HEK293 (cell line): ENCODE data around the gene SLC15A4.

Experiments
- CTCF ChIA-PET: fragments of 350-600 bp; formaldehyde crosslinking; extraction: SDS; loops from one replicate; lab custom pipeline; 2021; ENCODE audit warnings: antibody characterized with exemption; lab: Yijun Ruan, JAX
- POLR2A ChIA-PET: fragments of 300-600 bp; formaldehyde crosslinking; extraction: SDS; loops from one replicate; lab custom pipeline; 2020; ENCODE audit warnings: antibody characterized with exemption, inconsistent platforms; lab: Yijun Ruan, JAX
- H3K27ac ChIP-seq: fragments of 200-500 bp; sonication (Bioruptor generic); 2 replicates; pipeline ENCODE4 v1.5.1; 2014; ENCODE audit warnings: low read depth, low read length, control low read depth, inconsistent platforms; ENCODE audit errors: extremely low read depth
- H3K36me3 ChIP-seq, 2 experiments: fragments of 200-500 bp in 1 of 2; sonication (Bioruptor generic) in 1 of 2; 1 replicate in 1 of 2; 2 replicates in 1 of 2; pipeline ENCODE4 v1.5.1; 2014 to 2017; ENCODE audit warnings: inconsistent platforms in 2 of 2, low read length in 2 of 2; ENCODE audit not compliant: control insufficient read depth in 2 of 2, insufficient read depth in 1 of 2
- H3K4me1 ChIP-seq: fragments of 200-500 bp; sonication (Bioruptor generic); 2 replicates; pipeline ENCODE4 v1.5.1; 2014; ENCODE audit warnings: mild to moderate bottlenecking, low read length, inconsistent platforms; ENCODE audit not compliant: control insufficient read depth, insufficient read depth
- H3K4me3 ChIP-seq: 2 replicates; pipeline ENCODE4 v1.5.1; 2011; ENCODE audit warnings: low read depth, mild to moderate bottlenecking, control low read depth, low read length, moderate library complexity
- H3K9me3 ChIP-seq: fragments of 200-500 bp; sonication (Bioruptor generic); 2 replicates; pipeline ENCODE4 v1.5.1; 2014; ENCODE audit warnings: low read depth, low read length, inconsistent platforms; ENCODE audit not compliant: control insufficient read depth, insufficient read depth
- CTCF ChIP-seq: fragments of 450-650 bp; formaldehyde crosslinking; IDR thresholded peaks from 2 replicates; pipeline ENCODE4 v1.5.1; 2016; ENCODE audit warnings: missing biosample characterization, missing genetic modification characterization
- HOXC10 ChIP-seq: sonication (generic); formaldehyde crosslinking; IDR thresholded peaks from 2 replicates; pipeline ENCODE4 v1.8.1; 2023; ENCODE audit warnings: mild to moderate bottlenecking, missing genetic modification reagents
- PRDM1 ChIP-seq: fragments of 450-650 bp; formaldehyde crosslinking; IDR thresholded peaks from 2 replicates; pipeline ENCODE4; 2016; ENCODE audit warnings: missing biosample characterization, missing genetic modification characterization
- REPIN1 ChIP-seq: fragments of 450-650 bp; formaldehyde crosslinking; IDR thresholded peaks from 2 replicates; pipeline ENCODE4 v1.5.1; 2017; ENCODE audit warnings: missing biosample characterization, missing genetic modification characterization, low read depth
- REST ChIP-seq: fragments of 450-650 bp; formaldehyde crosslinking; IDR thresholded peaks from 2 replicates; pipeline ENCODE4 v1.5.1; 2016; ENCODE audit warnings: missing biosample characterization, missing genetic modification characterization
- ZBTB10 ChIP-seq: fragments of 450-650 bp; formaldehyde crosslinking; IDR thresholded peaks from 2 replicates; pipeline ENCODE4 v1.5.1; 2016; ENCODE audit warnings: missing biosample characterization, missing genetic modification characterization
- ZIC2 ChIP-seq: fragments of 450-650 bp; formaldehyde crosslinking; IDR thresholded peaks from 2 replicates; pipeline ENCODE4 v1.5.1; 2016; ENCODE audit warnings: missing biosample characterization, missing genetic modification characterization
- ZNF132 ChIP-seq: fragments of 450-650 bp; formaldehyde crosslinking; IDR thresholded peaks from 2 replicates; pipeline ENCODE4 v1.5.1; 2017; ENCODE audit warnings: missing biosample characterization, missing genetic modification characterization, borderline replicate concordance
- ZNF138 ChIP-seq: fragments of 450-650 bp; formaldehyde crosslinking; IDR thresholded peaks from 2 replicates; pipeline ENCODE4 v1.5.1; 2016; ENCODE audit warnings: missing biosample characterization, missing genetic modification characterization, borderline replicate concordance
- ZNF248 ChIP-seq: fragments of 450-650 bp; formaldehyde crosslinking; IDR thresholded peaks from 2 replicates; pipeline ENCODE4 v1.5.1; 2017; ENCODE audit warnings: missing biosample characterization, missing genetic modification characterization
- ZNF292 ChIP-seq: fragments of 450-650 bp; formaldehyde crosslinking; IDR thresholded peaks from 2 replicates; pipeline ENCODE4 v1.5.1; 2016; ENCODE audit warnings: low read depth, missing biosample characterization, missing genetic modification characterization, borderline replicate concordance
- ZNF324 ChIP-seq: fragments of 450-650 bp; formaldehyde crosslinking; IDR thresholded peaks from 2 replicates; pipeline ENCODE4 v1.5.1; 2016; ENCODE audit warnings: missing biosample characterization, missing genetic modification characterization
- ZNF426 ChIP-seq: fragments of 450-650 bp; formaldehyde crosslinking; IDR thresholded peaks from 2 replicates; pipeline ENCODE4 v1.5.1; 2017; ENCODE audit warnings: missing biosample characterization, missing genetic modification characterization, mild to moderate bottlenecking, inconsistent platforms, moderate library complexity
- ZNF433 ChIP-seq: fragments of 450-650 bp; formaldehyde crosslinking; IDR thresholded peaks from 2 replicates; pipeline ENCODE4 v1.5.1; 2016; ENCODE audit warnings: missing biosample characterization, missing genetic modification characterization, low read depth
- ZNF521 ChIP-seq: fragments of 450-650 bp; formaldehyde crosslinking; IDR thresholded peaks from 2 replicates; pipeline ENCODE4 v1.5.1; 2017; ENCODE audit warnings: missing biosample characterization, mild to moderate bottlenecking, missing genetic modification characterization
- ZNF561 ChIP-seq: fragments of 450-650 bp; IDR thresholded peaks from 2 replicates; pipeline ENCODE4 v1.5.1; 2018; ENCODE audit warnings: missing biosample characterization, missing genetic modification characterization, borderline replicate concordance
- ZNF624 ChIP-seq: fragments of 450-650 bp; formaldehyde crosslinking; IDR thresholded peaks from 2 replicates; pipeline ENCODE4 v1.5.1; 2017; ENCODE audit warnings: missing biosample characterization, missing genetic modification characterization
- ZNF645 ChIP-seq: fragments of 450-650 bp; formaldehyde crosslinking; IDR thresholded peaks from 2 replicates; pipeline ENCODE4; 2016; ENCODE audit warnings: missing biosample characterization, missing genetic modification characterization

The SLC15A4 gene

GRCh38 chr12:128819293-128820144, 4.2 kb downstream of the SLC15A4 start:
- H3K4me1 ChIP-seq, result peaks cover 13% of the 10 kb centered on the region
- H3K36me3 ChIP-seq, result peaks cover 0 to 23% of the 10 kb centered on the region in 2 experiments; a peak in 2 of 3 replicates
- H3K9me3 ChIP-seq, result no peaks in the 10 kb centered on the region
- ChIA-PET POLR2A (no interaction called here), CTCF (no interaction called here)
- no peak overlapping the region for H3K4me3 ChIP-seq
- TF ChIP-seq REPIN1 (no peak), ZNF324 (tag by site-specific recombination) (no peak), HOXC10 (no peak), CTCF (tag by site-specific recombination) (no peak), ZIC2 (tag by site-specific recombination) (peak; percentile 85)
- H3K27ac ChIP-seq, result no peak overlapping the region

- CTCF ChIA-PET, result interaction anchor here (0.6 to 0.7 kb wide), 2 partner anchors 35 to 118 kb away, joined by 3 read pairs; no protein-coding TSS in a partner anchor
- H3K27ac ChIP-seq, result no peak overlapping the region
- H3K4me1 ChIP-seq, result peaks cover 13% of the 10 kb centered on the region
- no peak overlapping the region for H3K4me3 ChIP-seq
- peaks cover 0 to 35% of the 10 kb centered on the region in 2 experiments; a peak in 2 of 3 replicates for H3K36me3 ChIP-seq
- H3K9me3 ChIP-seq, result no peaks in the 10 kb centered on the region
- TF ChIP-seq ZNF138, result no peak
- no peak for TF ChIP-seq ZNF433 (tag by site-specific recombination)
- TF ChIP-seq ZNF132 (tag by site-specific recombination), result no peak
- TF ChIP-seq ZNF624 (tag by site-specific recombination), result no peak
- TF ChIP-seq ZNF426 (tag by site-specific recombination), result no peak
- no peak for TF ChIP-seq ZBTB10 (tag by site-specific recombination)
- TF ChIP-seq ZNF561, result no peak
- no peak for TF ChIP-seq REST
- TF ChIP-seq PRDM1 (tag by site-specific recombination), result no peak
- TF ChIP-seq ZNF645 (tag by site-specific recombination), result no peak
- no peak for TF ChIP-seq ZNF521 (tag by site-specific recombination)
- no peak for TF ChIP-seq ZNF292
- TF ChIP-seq ZNF248 (tag by site-specific recombination), result no peak
- TF ChIP-seq, all 188 proteins: peak for 0
- POLR2A ChIA-PET, result no interaction called here
Measured at GRCh38 chr12:128818065-128819022, 5.4 kb downstream of the SLC15A4 start.
